Dermis microvascular lymphatic vessel endothelial cell (primary cell): ENCODE results near the gene PLXND1. TPM values are rescaled to one million over a fixed set of nuclear protein-coding genes. Genes with fewer than 3 reads are reported as not detected.

Experiments used
- DNase-seq, 2 donors: peaks; one replicate each; pipeline versions ENCODE4 v3.0.0 to v3.0.0-alpha.2; 2010; ENCODE audit warnings: low read depth in 2 of 2
- total RNA-seq: library from RNA; depleted of rRNA; stranded (reverse); fragments of >200 nt; gene quantifications from 2 replicates; pipeline ENCODE4 v1.2.1, GENCODE V29; 2014

The PLXND1 gene
- total RNA-seq, 1 donor from 2014 or later, result 273 TPM

DNA sequence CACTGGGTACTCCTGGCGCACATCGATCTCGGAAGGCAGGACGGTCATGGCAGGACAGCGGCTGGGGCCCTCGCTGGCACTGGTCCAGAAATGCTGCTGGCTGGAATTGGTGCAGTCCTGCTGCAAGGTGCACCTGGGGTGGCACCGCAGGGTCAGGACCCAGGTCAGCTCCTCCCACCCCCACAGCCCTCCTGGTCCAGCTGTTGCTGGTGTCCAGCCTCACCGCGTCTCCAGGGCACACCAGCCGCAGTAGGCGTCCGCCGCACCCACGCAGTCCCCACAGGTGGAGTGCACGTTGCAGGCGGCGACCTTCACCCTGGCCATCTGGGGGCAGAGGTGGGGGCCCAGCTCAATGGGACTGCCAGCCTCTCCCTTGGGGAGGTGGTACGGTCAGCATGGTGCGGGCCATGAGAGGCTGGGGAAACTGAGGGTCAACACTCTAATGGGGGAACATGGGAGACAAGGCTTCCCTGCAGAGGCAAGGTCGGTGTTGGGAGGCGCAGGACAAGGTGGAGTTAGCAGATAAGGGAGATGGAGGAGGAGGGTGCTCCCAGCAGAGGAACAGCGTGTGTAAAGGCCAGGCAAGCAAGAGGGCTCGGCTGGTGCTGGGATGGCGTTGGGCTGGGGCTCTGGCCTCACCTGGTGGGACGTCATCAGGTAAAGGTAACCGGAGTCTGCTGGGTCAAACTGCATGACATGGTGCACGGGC, 20.4 kb downstream of the PLXND1 start:
- no peak for DNase-seq

DNA sequence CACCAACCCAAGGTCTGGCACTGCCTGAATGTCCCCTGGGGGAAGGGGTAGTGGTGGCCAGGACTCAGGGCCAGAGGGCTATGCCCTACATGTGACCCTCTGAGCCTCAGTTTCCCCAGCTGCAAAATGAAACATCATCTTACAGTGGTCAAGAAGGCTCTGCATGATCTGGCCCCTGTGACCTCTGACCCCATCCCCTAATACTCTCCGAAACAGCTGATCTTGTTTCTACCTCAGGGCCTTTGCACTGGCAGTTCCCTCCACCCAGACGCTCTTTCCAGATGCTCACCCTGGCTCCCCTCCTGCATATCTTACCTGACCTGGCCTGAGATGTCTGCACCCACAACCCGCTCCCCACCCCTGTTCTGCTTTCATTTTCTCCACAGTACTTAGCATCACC, 21.8 kb downstream of the PLXND1 start:
- DNase-seq, result no peak

- no peak for DNase-seq
Measured at GRCh38 chr3:129583289-129583688, 23.2 kb downstream of the PLXND1 start.

DNA sequence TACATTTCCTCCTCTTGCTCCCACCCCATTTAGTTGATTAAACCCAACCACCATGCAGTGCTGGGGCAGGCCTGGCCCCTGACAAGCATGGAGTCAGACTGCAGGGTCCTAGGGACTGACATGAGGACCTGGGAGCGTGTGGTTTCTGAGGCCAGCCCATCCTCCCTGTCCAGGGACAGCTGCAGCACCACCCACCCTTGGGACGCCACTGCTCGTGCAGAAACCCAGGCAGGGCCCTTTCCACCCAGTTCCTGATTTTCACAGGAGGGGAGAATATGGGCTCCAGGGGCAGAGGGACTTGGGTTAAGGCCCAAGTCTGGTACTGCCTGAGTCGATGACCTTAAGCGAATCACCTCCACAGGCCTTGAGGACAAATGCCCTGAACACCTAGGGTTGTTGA, 23.7 kb downstream of the PLXND1 start:
- DNase-seq, result no peak

DNA sequence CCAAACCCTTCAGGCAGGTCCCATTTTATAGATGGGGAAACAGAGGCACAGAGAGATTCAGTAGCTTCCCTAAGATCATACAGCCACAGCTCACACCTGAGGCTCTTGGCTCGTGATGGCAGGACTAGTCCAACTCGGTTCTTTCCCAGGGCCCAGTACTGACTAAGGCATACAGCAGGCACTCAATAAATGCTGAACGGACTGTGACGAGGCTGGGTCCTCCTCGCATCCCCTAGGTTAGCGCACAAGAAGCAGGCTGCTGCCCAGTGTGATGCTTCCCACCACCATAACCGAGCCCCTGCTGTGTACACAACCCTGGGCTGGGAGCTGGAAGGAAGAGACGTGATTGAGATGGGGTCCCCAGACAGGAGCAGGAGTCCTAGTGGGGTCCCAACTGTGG, 24.9 kb downstream of the PLXND1 start:
- DNase-seq, result no peak

- DNase-seq, result no peak
Measured at GRCh38 chr3:129579991-129580390, 26.5 kb downstream of the PLXND1 start.

DNA sequence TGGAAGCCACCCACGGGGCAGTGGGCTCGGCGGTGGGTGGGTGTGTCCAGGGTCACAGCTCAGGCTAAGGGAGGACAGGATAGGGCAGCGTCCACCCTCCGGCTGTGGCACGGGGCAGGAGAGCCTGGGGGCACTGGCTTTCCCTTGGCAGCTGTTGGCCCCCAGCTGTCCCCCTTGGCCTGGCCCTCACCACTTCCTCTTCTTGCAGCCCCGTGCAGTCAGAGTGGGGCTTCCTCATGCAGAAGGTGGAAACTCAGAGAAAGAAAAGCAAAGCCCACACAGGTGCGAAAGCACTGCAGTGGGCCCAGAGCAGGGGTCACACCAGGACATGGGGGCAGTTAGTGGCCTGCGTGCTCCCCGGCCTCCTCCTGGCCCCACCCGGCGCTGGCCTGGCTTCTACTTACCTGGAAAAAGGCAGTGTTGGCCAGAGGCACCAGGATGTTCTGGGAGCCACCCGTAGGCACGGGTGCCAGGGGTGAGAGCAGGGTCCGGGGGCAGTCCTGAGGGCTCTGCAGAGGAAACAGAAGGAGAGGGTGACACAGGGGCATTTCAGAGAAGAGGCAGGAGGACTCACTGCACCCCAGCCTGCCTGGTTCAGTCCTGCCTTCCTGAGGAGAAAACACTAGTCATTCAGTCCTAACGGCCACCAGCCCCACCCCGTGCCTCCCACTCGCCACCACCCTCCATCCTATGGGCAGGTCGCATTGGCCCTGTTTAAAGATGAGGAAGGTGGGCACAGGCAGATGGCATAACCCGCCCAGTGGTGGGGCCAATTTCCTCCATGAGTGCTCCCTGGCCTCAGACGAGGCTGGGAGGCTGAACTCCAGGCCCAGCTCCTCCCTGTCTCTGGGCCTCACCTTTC, 28.3 kb downstream of the PLXND1 start:
- no peak for DNase-seq

DNA sequence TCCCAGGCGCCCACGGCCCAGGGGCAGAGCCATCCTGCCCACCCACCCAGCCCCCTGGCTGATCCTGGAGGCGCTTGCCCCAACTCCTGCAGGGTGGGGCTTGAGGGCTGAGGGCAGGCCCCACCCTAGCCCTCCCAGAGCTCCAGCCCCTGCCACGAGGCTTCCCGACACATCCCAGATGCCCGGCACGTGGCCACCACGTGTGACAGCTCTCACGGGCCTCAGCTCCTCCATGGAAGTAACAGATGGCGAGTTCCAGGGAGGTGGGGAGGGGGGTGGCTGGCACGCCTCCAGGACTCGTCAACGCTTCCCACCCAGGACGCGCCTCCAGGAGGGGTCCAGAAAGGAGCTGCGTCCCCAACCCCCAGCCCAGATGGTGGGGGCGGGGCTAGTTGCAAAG, 29.1 kb downstream of the PLXND1 start:
- DNase-seq, result no peak

GRCh38 chr3:129576514-129577352, 29.7 kb downstream of the PLXND1 start:
- peak in 1 of 2 donors; percentile 50 for DNase-seq

- no peak for DNase-seq
Measured at GRCh38 chr3:129575997-129576384, 30.5 kb downstream of the PLXND1 start.

DNA sequence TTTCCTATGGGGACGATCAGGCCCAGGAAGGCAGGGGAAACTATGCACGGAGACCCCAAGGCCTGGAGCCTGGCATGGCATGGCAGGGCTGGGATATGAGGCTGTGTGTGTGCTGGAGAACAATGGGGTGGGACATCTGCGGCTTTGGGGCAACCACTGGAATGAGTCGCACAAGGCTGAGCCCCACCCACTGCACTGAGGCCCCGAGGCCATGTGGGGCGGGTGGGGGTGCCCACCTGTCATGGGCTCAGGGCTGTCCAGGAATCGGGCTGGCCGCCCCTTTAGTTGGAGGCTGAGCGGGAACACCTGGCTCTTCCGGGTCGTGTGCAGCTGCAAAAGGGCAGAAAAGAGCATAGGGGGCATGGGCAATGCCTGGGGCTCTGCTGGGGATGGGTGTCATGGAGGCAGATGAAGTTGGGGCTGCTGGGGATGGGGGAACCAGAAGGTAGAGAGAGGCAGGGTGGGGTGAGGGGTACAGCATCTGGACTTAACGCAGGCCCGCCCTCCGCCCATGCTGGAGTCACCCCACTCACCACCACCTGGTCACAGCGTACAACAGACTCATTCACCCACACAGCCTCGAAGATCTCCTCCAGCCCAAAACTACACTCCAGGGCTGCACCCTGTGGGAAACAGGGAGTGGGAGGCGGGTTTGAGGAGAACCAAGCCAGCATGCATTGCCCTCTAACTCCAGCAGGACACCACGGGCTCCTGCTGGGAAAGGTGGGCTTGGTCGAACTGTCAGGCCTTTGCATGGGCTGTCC, 31.1 kb downstream of the PLXND1 start:
- no peak for DNase-seq

GRCh38 chr3:129574206-129574605, 32.3 kb downstream of the PLXND1 start:
- no peak for DNase-seq

DNA sequence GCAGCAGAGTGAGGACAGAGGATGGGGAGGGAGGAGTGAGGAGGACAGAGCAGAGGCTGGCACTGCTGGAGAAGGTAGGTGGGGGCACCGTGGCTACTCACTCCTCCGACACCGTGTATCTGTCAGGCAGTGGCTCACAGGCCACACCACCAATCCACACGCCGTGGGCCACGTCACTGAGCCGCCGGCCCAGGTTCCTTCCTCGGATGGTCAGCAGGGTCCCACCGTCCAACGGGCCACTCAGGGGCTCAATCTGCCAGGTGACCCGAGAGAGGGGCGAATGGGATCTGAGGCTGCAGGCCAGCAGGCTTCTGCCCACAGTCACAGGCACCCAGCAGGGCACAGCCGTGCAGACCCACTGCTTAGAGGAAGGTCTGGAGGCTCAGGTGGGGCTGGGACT, 33.0 kb downstream of the PLXND1 start:
- DNase-seq, result no peak

DNA sequence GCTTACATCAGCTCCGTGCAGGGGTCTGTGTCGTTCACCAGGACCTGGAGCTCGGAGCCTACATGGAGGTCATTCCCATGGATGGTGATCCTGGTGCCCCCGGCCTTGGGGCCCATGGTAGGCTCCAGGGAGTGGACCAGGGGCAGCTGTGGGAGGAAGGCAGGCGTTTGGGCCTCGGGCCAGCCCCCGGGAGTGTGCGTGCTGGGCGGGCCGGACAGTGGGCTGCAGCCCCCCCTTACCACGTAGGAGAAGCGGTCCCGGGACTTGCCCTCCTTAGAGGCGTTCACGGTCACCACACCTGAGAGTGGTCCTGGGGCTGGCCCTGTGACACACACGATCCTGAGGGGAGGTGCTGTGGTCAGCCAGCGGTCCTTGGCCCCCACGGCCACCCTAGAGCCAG, 33.9 kb downstream of the PLXND1 start:
- no peak for DNase-seq

DNA sequence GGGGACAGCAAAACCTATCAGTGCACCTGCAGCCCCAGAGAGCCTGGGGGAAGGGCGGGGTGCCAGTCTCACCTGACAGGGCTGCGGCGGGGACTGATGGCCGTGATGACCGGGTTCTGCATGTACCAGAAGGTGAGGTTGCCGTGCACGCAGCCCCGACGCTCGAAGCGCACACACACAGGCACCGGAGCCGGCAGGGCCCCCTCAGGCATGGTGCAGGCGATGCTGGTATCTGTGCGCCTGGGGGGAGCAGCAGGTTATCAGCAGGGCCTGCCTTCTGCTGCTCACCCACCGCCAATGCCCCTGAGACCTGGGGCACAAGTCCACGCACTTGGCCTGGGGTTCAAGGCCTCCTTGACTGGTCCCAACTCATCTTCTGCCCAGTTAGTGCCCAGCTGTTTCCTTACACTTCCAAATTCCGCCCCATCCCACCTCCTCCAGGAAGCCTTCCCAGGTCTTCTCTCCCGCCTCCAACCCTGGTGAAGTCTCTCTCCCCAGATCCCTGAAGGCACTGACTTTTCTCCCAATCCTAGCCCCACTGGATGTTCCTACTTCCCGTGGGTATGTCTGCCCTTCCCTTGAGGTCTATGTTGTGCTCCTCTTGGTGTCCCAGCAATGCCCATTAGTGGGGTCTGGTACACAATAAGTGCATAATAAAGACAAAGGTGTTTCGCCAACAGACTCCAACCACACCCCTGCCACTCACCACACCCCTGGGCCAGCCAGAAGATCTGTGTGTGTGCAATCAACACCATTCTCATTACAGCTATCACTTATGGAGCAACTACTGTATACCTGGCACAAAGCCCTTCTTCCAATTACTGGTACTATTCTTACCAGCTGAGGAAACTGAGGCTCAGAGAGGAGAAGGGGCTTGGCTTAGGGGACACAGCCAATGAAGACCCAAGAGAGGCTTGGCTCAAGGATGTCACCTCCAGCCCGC, 34.6 kb downstream of the PLXND1 start:
- DNase-seq, result no peak

GRCh38 chr3:129569856-129570255, 36.6 kb downstream of the PLXND1 start:
- no peak for DNase-seq

GRCh38 chr3:129567939-129568338, 38.5 kb downstream of the PLXND1 start:
- no peak for DNase-seq

- no peak for DNase-seq
Measured at GRCh38 chr3:129567176-129567705, 39.2 kb downstream of the PLXND1 start.

DNA sequence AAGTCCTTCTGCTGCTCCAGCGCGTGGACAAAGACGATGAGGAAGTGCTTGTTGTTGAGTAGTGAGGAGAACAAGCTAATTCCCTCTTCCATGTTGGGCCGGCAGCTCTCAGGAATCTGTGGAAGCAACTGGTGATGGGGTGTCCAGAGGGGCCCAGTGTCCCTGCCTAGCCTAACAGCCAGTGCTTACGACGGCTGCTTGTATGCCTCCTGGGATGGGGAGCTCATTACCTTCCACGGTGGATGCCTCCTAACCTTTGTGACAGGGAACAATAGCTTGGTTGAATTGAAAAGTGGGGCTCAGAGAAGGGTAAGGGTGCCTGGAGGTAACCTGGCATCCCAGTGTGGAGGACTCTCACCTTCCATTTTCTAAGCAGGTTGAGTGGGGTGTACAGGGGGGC, 40.6 kb downstream of the PLXND1 start:
- no peak for DNase-seq
